Measurements from ENCODE around the gene RASGRP1.

RASGRP1 gene

DNA sequence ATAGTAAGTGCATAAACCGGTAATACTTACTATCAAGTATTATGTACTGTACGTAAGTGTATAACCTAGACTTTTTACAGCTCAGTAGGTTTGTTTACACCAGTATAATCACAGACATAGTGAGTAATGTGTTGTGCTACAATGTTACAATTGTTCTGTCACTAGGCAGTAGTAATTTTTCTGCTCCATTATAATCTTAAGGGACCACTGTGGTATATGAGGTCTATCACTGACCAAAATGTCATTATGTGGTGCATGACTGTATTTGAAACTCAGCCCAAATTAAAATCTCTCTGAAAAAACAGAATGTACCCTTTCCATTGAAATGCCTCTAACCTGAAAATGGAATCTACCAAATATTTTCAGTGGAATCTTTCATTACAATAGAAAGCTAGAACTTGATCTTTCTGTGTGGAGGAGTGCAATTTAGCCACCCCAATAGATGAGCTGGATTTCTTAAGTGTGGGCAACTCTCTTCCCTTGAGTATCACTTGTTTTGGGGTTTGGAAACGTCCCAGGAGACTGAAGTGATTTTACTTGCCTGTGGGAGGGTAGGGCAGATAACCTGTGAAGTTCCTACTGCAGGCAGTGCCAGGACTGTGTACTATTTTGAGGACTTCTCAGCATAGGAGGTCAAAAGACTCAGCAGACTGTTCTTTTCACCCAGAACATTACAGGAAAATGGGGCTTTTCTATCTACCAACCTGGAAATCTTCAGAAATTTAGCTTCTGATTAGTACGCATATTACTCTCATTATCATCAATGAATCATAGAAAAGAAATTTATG lies 59.7 kb downstream of the RASGRP1 start:
- no peak overlapping the region for H3K9ac ChIP-seq (ENCODE audit: low read length)
- H3K4me1 ChIP-seq (ENCODE audit: low read length) = no peaks in the 10 kb centered on the region
- H3K36me3 ChIP-seq (replicated peaks; ENCODE audit: low read depth, low read length) = peaks cover 77% of the 10 kb centered on the region
- no peak overlapping the region for H3K4me3 ChIP-seq (ENCODE audit: low read length)
- H3K27ac ChIP-seq (ENCODE audit: low read length) = no peak overlapping the region
- H3K9me3 ChIP-seq (ENCODE audit: insufficient read depth, low read length) = no peaks in the 10 kb centered on the region
- no peaks in the 10 kb centered on the region for H4K20me1 ChIP-seq (ENCODE audit: insufficient read depth, low read length)
- H3K79me2 ChIP-seq (ENCODE audit: low read length) = no peaks in the 10 kb centered on the region
- no peak overlapping the region for H3K4me2 ChIP-seq (ENCODE audit: low read length)
- H3K27me3 ChIP-seq (ENCODE audit: low read depth, low read length) = no peaks in the 10 kb centered on the region
- TF ChIP-seq, protein P1, sequence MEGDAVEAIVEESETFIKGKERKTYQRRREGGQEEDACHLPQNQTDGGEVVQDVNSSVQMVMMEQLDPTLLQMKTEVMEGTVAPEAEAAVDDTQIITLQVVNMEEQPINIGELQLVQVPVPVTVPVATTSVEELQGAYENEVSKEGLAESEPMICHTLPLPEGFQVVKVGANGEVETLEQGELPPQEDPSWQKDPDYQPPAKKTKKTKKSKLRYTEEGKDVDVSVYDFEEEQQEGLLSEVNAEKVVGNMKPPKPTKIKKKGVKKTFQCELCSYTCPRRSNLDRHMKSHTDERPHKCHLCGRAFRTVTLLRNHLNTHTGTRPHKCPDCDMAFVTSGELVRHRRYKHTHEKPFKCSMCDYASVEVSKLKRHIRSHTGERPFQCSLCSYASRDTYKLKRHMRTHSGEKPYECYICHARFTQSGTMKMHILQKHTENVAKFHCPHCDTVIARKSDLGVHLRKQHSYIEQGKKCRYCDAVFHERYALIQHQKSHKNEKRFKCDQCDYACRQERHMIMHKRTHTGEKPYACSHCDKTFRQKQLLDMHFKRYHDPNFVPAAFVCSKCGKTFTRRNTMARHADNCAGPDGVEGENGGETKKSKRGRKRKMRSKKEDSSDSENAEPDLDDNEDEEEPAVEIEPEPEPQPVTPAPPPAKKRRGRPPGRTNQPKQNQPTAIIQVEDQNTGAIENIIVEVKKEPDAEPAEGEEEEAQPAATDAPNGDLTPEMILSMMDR (IDR thresholded peaks at IDR 0.05; ENCODE audit: low read depth, low read length) = no peak
- TF ChIP-seq EZH2phosphoT487 (IDR thresholded peaks at IDR 0.05; ENCODE audit: low read depth) = no peak
- H2AFZ ChIP-seq (ENCODE audit: low read depth, low read length) = no peak overlapping the region

DNA sequence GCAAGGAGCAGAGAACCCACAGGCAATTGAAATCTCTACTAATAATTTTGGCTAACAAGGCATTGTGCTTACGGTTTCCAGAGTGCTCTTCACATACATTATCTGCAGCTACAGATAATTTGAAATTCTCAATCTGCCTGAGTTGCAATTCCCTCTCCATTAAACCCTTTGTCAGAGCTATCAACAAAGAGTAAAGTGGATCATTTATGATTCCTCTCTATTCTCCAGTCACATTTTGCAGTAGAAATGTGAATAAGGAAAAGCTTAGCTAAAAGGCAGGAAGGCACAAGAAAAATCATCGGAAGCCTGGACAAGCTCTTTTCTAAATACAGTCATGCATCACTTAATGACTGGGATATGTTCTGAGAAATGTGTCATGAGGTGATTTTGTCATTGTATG lies 61.1 kb downstream of the RASGRP1 start:
- no peaks in the 10 kb centered on the region for H3K4me1 ChIP-seq (ENCODE audit: low read length)
- no peak overlapping the region for H3K4me3 ChIP-seq (ENCODE audit: low read length)

DNA sequence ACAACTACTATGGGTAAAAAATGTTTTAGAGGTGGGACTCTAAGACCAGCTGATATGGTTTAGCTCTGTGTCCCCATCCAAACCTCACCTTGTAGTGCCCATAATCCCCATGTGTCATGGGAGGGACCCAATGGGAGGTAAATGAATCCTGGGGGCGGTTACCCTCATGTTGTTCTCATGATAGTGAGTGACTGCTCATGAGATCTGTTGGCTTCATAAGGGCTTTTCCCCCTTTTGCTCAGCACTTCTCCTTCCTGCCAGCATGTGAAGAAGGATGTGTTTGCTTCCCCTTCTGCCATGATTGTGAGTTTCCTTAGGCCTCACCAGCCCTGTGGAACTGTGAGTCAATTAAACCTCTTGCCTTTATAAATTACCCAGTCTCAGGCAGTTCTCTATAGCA lies 65.0 kb downstream of the RASGRP1 start:
- no peak overlapping the region for H3K27ac ChIP-seq (ENCODE audit: low read length)
- no peak overlapping the region for H3K4me2 ChIP-seq (ENCODE audit: low read length)
- no peak overlapping the region for H2AFZ ChIP-seq (ENCODE audit: low read depth, low read length)
- H3K9me3 ChIP-seq (ENCODE audit: insufficient read depth, low read length) = no peaks in the 10 kb centered on the region
- no peak overlapping the region for H3K9ac ChIP-seq (ENCODE audit: low read length)
- H3K36me3 ChIP-seq (replicated peaks; ENCODE audit: low read depth, low read length) = peaks cover 83% of the 10 kb centered on the region
- H3K79me2 ChIP-seq (ENCODE audit: low read length) = no peaks in the 10 kb centered on the region
- no peaks in the 10 kb centered on the region for H3K4me1 ChIP-seq (ENCODE audit: low read length)
- no peak overlapping the region for H3K4me3 ChIP-seq (ENCODE audit: low read length)
- no peaks in the 10 kb centered on the region for H4K20me1 ChIP-seq (ENCODE audit: insufficient read depth, low read length)
- TF ChIP-seq EZH2phosphoT487 (IDR thresholded peaks at IDR 0.05; ENCODE audit: low read depth) = no peak
- TF ChIP-seq, protein P1 (IDR thresholded peaks at IDR 0.05; ENCODE audit: low read depth, low read length) = no peak
- H3K27me3 ChIP-seq (ENCODE audit: low read depth, low read length) = no peaks in the 10 kb centered on the region

More for the DNA sequence above, 61.1 kb downstream of the RASGRP1 start:
- no peaks in the 10 kb centered on the region for H4K20me1 ChIP-seq (ENCODE audit: insufficient read depth, low read length)
- TF ChIP-seq, protein P1 (IDR thresholded peaks at IDR 0.05; ENCODE audit: low read depth, low read length) = no peak
- no peak for TF ChIP-seq EZH2phosphoT487 (IDR thresholded peaks at IDR 0.05; ENCODE audit: low read depth)
- no peak overlapping the region for H3K9ac ChIP-seq (ENCODE audit: low read length)
- no peaks in the 10 kb centered on the region for H3K79me2 ChIP-seq (ENCODE audit: low read length)
- H3K27ac ChIP-seq (ENCODE audit: low read length) = no peak overlapping the region
- no peak overlapping the region for H2AFZ ChIP-seq (ENCODE audit: low read depth, low read length)
- H3K4me2 ChIP-seq (ENCODE audit: low read length) = no peak overlapping the region
- H3K27me3 ChIP-seq (ENCODE audit: low read depth, low read length) = no peaks in the 10 kb centered on the region
- H3K36me3 ChIP-seq (replicated peaks; ENCODE audit: low read depth, low read length) = peaks cover 82% of the 10 kb centered on the region
- no peaks in the 10 kb centered on the region for H3K9me3 ChIP-seq (ENCODE audit: insufficient read depth, low read length)

DNA sequence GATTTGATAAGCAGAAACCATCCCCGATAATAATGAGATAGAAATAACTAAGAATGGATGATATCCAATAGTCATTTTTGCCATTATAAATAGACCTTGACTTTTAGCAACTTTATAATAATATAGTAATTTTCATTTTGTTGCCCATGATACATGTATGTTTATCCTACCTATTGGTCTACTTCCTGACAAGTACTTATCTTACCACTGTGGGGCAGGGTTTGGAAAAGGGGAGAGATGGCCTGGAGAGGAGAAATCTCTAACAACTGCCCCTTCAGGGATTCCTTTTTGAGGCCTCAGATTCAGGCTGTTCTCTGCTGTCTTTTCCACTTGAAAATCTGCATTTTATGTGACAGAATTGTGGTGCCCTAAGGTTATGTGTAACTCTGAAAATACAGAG lies 68.5 kb downstream of the RASGRP1 start:
- no peak overlapping the region for H3K27ac ChIP-seq (ENCODE audit: low read length)
- H3K4me2 ChIP-seq (ENCODE audit: low read length) = no peak overlapping the region
- H4K20me1 ChIP-seq (ENCODE audit: insufficient read depth, low read length) = no peaks in the 10 kb centered on the region
- H3K36me3 ChIP-seq (replicated peaks; ENCODE audit: low read depth, low read length) = peaks cover 74% of the 10 kb centered on the region
- H3K4me3 ChIP-seq (ENCODE audit: low read length) = no peak overlapping the region
- H3K79me2 ChIP-seq (ENCODE audit: low read length) = no peaks in the 10 kb centered on the region
- H3K9ac ChIP-seq (ENCODE audit: low read length) = no peak overlapping the region
- no peaks in the 10 kb centered on the region for H3K4me1 ChIP-seq (ENCODE audit: low read length)
- TF ChIP-seq, protein P1 (IDR thresholded peaks at IDR 0.05; ENCODE audit: low read depth, low read length) = 0 out of 2 replicates have a peak, but pooled peaks have one; percentile 5
- no peak for TF ChIP-seq EZH2phosphoT487 (IDR thresholded peaks at IDR 0.05; ENCODE audit: low read depth)
- H3K27me3 ChIP-seq (ENCODE audit: low read depth, low read length) = no peaks in the 10 kb centered on the region
- H2AFZ ChIP-seq (ENCODE audit: low read depth, low read length) = no peak overlapping the region
- no peaks in the 10 kb centered on the region for H3K9me3 ChIP-seq (ENCODE audit: insufficient read depth, low read length)

Data from OCI-LY3 (cell line).